B cell (primary cell): ENCODE measurements around the gene TESMIN. TPM values are rescaled to one million over a fixed set of nuclear protein-coding genes. Genes with fewer than 3 reads are reported as not detected.

Experiments
- ATAC-seq: fragments of 200-7000 bp; cut with Tn5 transposase; one replicate; pipeline ENCODE4 v1.10.0; 2021; ENCODE audit warnings: low read depth, mild to moderate bottlenecking, moderate number of reproducible peaks, moderate library complexity
- CTCF ChIA-PET: fragments of 350-600 bp; sonication (Branson Sonifier 250); formaldehyde crosslinking; loops from one replicate; lab custom pipeline; 2021; ENCODE audit warnings: antibody characterized with exemption, inconsistent platforms; lab: Charles Lee
- POLR2A ChIA-PET: fragments of 350-600 bp; sonication (Branson Sonifier 250); formaldehyde crosslinking; loops from one replicate; lab custom pipeline; 2021; ENCODE audit warnings: antibody characterized with exemption; lab: Charles Lee
- DNase-seq: peaks from one replicate; pipeline ENCODE4 v3.0.0; 2013
- H2AFZ ChIP-seq: 2 replicates; pipeline ENCODE4 v1.6.1; 2012; ENCODE audit warnings: mild to moderate bottlenecking, low read depth, low read length; ENCODE audit not compliant: insufficient read depth, poor library complexity, severe bottlenecking
- H3K27ac ChIP-seq, 2 donors: 1 replicate in 1 of 2; 2 replicates in 1 of 2; pipeline ENCODE4 v1.5.1; 2012 to 2013; ENCODE audit warnings: low read length in 2 of 2, mild to moderate bottlenecking in 2 of 2, moderate library complexity in 1 of 2
- H3K27me3 ChIP-seq, 4 experiments: fragments of 200-600 bp in 1 of 4; sonication (generic) in 1 of 4; replicated peaks in 1 of 4; 1 replicate in 2 of 4; 2 replicates in 2 of 4; pipeline versions ENCODE4 v1.6.1 to v1.7.0; 2013 to 2016; ENCODE audit warnings: low read length in 3 of 4, mild to moderate bottlenecking in 2 of 4, mixed read lengths in 1 of 4, moderate library complexity in 1 of 4; ENCODE audit not compliant: insufficient read depth in 4 of 4, control insufficient read depth in 3 of 4; ENCODE audit errors: control extremely low read depth in 1 of 4
- H3K36me3 ChIP-seq, 2 experiments: replicated peaks in 1 of 2; 1 replicate in 1 of 2; 2 replicates in 1 of 2; pipeline versions ENCODE4 v1.6.1 to v1.7.1; 2013; ENCODE audit warnings: low read length in 1 of 2; ENCODE audit not compliant: insufficient read depth in 2 of 2, control insufficient read depth in 1 of 2; ENCODE audit errors: control extremely low read depth in 1 of 2, extremely low read depth in 1 of 2
- H3K4me1 ChIP-seq, 2 donors: fragments of 200-600 bp in 1 of 2; sonication (generic) in 1 of 2; 1 replicate in 1 of 2; 2 replicates in 1 of 2; pipeline versions ENCODE4 v1.5.1 to v1.6.1; 2013 to 2017; ENCODE audit warnings: low read length in 2 of 2; ENCODE audit not compliant: control insufficient read depth in 2 of 2, insufficient read depth in 2 of 2
- H3K4me2 ChIP-seq: replicated peaks from 2 replicates; pipeline ENCODE3; 2012; ENCODE audit warnings: mild to moderate bottlenecking, low read depth, low read length; ENCODE audit not compliant: poor library complexity, severe bottlenecking
- H3K4me3 ChIP-seq, 5 experiments: fragments of 200-600 bp in 1 of 5; sonication (generic) in 1 of 5; 1 replicate in 3 of 5; 2 replicates in 2 of 5; pipeline versions ENCODE4 v1.5.1 to v1.7.0; 2011 to 2016; ENCODE audit warnings: low read length in 4 of 5, mild to moderate bottlenecking in 4 of 5, low read depth in 2 of 5, control low read depth in 1 of 5, moderate library complexity in 1 of 5; ENCODE audit not compliant: insufficient read depth in 1 of 5; ENCODE audit errors: control extremely low read depth in 1 of 5, extremely low read depth in 1 of 5
- H3K79me2 ChIP-seq: fragments of 200-600 bp; sonication (generic); one replicate; pipeline ENCODE4 v1.6.0; 2016; ENCODE audit warnings: low read length; ENCODE audit not compliant: control insufficient read depth, insufficient read depth
- H3K9ac ChIP-seq: fragments of 200-600 bp; sonication (generic); 2 replicates; pipeline ENCODE4 v1.6.1; 2017; ENCODE audit warnings: mild to moderate bottlenecking, low read length, moderate library complexity
- H3K9me3 ChIP-seq, 3 donors: one replicate each; pipeline versions ENCODE4 v1.6.1 to v1.7.1; 2013; ENCODE audit warnings: low read length in 2 of 3; ENCODE audit not compliant: control insufficient read depth in 2 of 3, insufficient read depth in 1 of 3; ENCODE audit errors: control extremely low read depth in 1 of 3
- H4K20me1 ChIP-seq: 2 replicates; pipeline ENCODE4 v1.6.0; 2012; ENCODE audit warnings: mild to moderate bottlenecking, low read length; ENCODE audit not compliant: insufficient read depth, control insufficient read depth, poor library complexity, severe bottlenecking
- H3K27ac Mint-ChIP-seq: one replicate; pipeline ENCODE4 v1.8.0; 2021; ENCODE audit warnings: mixed read lengths
- H3K27me3 Mint-ChIP-seq: one replicate; pipeline ENCODE4 v1.8.0; 2021; ENCODE audit warnings: mixed read lengths
- H3K4me1 Mint-ChIP-seq: one replicate; pipeline ENCODE4 v1.8.0; 2021; ENCODE audit warnings: mixed read lengths
- H3K4me3 Mint-ChIP-seq: one replicate; pipeline ENCODE4 v1.8.0; 2021; ENCODE audit warnings: mixed read lengths
- H3K9me3 Mint-ChIP-seq: one replicate; pipeline ENCODE4 v1.8.0; 2022; ENCODE audit warnings: mixed read lengths; ENCODE audit not compliant: insufficient read depth
- CTCF ChIP-seq: fragments of 200-600 bp; IDR thresholded peaks from one replicate; pipeline ENCODE4 v1.8.0; 2022; ENCODE audit warnings: antibody characterized with exemption, mild to moderate bottlenecking
- EZH2 ChIP-seq: IDR thresholded peaks from 2 replicates; pipeline ENCODE4 v1.6.1; 2012; ENCODE audit warnings: borderline replicate concordance, low read depth, mild to moderate bottlenecking, moderate library complexity, low read length; ENCODE audit not compliant: insufficient read depth, poor library complexity, severe bottlenecking
- WGBS: methylation state at CpG from one replicate; pipeline ENCODE4 v1.1.5; 2013; ENCODE audit warnings: missing lambda C conversion rate; ENCODE audit not compliant: insufficient coverage; 5-methylcytosine and 5-hydroxymethylcytosine counted together
- intact Hi-C: fragments of 100-400 bp; cut with micrococcal nuclease; formaldehyde crosslinking; loops from one replicate; pipeline ENCODE4 v1.10.0; 2022
- polyA plus RNA-seq: library from polyadenylated mRNA; depleted of rRNA; stranded (reverse); fragments of >200 nt; gene quantifications from 2 replicates; pipeline ENCODE4 v1.2.3, GENCODE V29; 2012
- total RNA-seq, 2 donors: library from RNA; stranded (reverse); fragments of 120-200 nt in 1 of 2; gene quantifications; 1 replicate in 1 of 2; 2 replicates in 1 of 2; pipeline versions ENCODE4 v1.2.3 to v1.2.4, GENCODE V29; 2013 to 2022

The TESMIN gene
- total and polyA plus RNA-seq, 2 donors (not counting 1 experiment from before 2014, with no cell fraction given) = 3.2 to 4.3 TPM

GRCh38 chr11:68796801-68797200, 45.5 kb upstream of the TESMIN start:
- CTCF ChIA-PET = interaction anchor here (5.2 kb wide), 1 partner anchor 46 kb away, joined by 37 read pairs; the partner anchor contains the start of gene CPT1A
- no peak overlapping the region for H3K27ac ChIP-seq
- no peaks in the 10 kb centered on the region for H3K9me3 Mint-ChIP-seq
- H3K27ac Mint-ChIP-seq = no peak overlapping the region
- H3K9ac ChIP-seq = no peak overlapping the region
- TF ChIP-seq EZH2 (no peak), CTCF (no peak)
- 98% methylated on average over 19 of the region's 19 CpGs for WGBS
- H3K4me1 Mint-ChIP-seq = no peaks in the 10 kb centered on the region
- H3K4me3 ChIP-seq = no peak overlapping the region
- no peak for DNase-seq
- no peaks in the 10 kb centered on the region for H3K79me2 ChIP-seq
- intact Hi-C loops = no loop called here
- H4K20me1 ChIP-seq = no peaks in the 10 kb centered on the region
- ATAC-seq = no peak
- no peaks in the 10 kb centered on the region for H3K9me3 ChIP-seq
- no peaks in the 10 kb centered on the region for H3K4me1 ChIP-seq
- no peaks in the 10 kb centered on the region for H3K27me3 Mint-ChIP-seq
- no peak overlapping the region for H2AFZ ChIP-seq
- no peak overlapping the region for H3K4me2 ChIP-seq
- H3K4me3 Mint-ChIP-seq = no peak overlapping the region
- no peaks in the 10 kb centered on the region for H3K27me3 ChIP-seq
- peaks cover 0 to 15% of the 10 kb centered on the region in 2 experiments for H3K36me3 ChIP-seq
- POLR2A ChIA-PET = interaction anchor here (0.6 kb wide), 1 partner anchor 13 kb away, joined by 10 read pairs; no protein-coding TSS in a partner anchor

DNA sequence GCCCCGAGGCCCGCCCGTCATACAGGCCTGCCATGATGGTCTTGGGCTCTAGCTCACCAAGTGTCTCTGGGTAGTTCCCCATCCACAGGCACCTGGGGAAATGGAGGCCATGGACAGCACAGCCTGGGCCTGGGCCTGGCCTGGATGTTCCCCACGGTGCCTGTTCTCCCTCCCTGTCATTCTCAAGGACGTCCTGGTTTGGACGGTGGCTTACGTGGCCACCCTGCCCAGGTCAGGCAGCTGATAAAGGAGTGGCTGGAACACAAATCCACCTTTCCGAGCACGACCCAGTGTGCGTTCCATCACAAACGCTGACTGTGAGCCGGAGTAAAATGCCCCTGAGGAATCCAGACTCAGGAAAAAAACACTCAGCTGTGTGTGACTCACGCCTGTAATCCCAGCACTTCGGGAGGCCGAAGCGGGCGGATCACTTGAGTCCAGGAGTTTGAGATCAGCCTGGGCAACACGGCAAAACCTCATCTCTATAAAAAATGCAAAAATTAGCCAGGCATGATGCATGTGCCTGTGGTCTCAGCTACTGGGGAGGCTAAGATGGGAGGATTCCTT, 41.2 kb upstream of the TESMIN start:
- POLR2A ChIA-PET = no interaction called here
- H3K27me3 Mint-ChIP-seq = no peaks in the 10 kb centered on the region
- no peak for TF ChIP-seq EZH2
- no peak for TF ChIP-seq CTCF

More for the DNA sequence above, 41.2 kb upstream of the TESMIN start:
- DNase-seq (no peak), ATAC-seq (no peak)
- intact Hi-C loops = no loop called here
- no peak overlapping the region for H3K4me3 ChIP-seq
- H3K9me3 Mint-ChIP-seq = no peaks in the 10 kb centered on the region
- H3K27ac ChIP-seq = no peak overlapping the region
- H3K4me1 Mint-ChIP-seq = no peaks in the 10 kb centered on the region
- H3K36me3 ChIP-seq = peaks cover 0 to 11% of the 10 kb centered on the region in 2 experiments
- CTCF ChIA-PET = interaction anchor here (0.6 to 1.2 kb wide), 3 partner anchors 9 to 587 kb away, joined by 3 read pairs; no protein-coding TSS in a partner anchor
- H3K9ac ChIP-seq = no peak overlapping the region
- no peak overlapping the region for H2AFZ ChIP-seq
- no peak overlapping the region for H3K27ac Mint-ChIP-seq
- H3K79me2 ChIP-seq = no peaks in the 10 kb centered on the region
- WGBS = 95% methylated on average over 13 of the region's 18 CpGs
- no peaks in the 10 kb centered on the region for H3K4me1 ChIP-seq
- H3K9me3 ChIP-seq = no peaks in the 10 kb centered on the region
- no peak overlapping the region for H3K4me3 Mint-ChIP-seq
- no peaks in the 10 kb centered on the region for H4K20me1 ChIP-seq
- H3K4me2 ChIP-seq = no peak overlapping the region
- no peaks in the 10 kb centered on the region for H3K27me3 ChIP-seq
